Measurements from ENCODE around the gene BMP8A.
"Not testable (repeated sequence)": the region's sequence is repeated elsewhere in the genome, so short reads cannot be mapped to it uniquely, and the experiment has no call there.

GRCh38 chr1:39514710-39515124, 23.3 kb downstream of the BMP8A start:
- TF ChIP-seq POLR2AphosphoS5, POLR2A, TAF1, SPI1 (IDR thresholded peaks at IDR 0.05; ENCODE audit: low read depth, low read length): not testable (repeated sequence)
